EH (cell line): ENCODE measurements around the gene TNS3.
"Not testable (repeated sequence)": the region's sequence is repeated elsewhere in the genome, so short reads cannot be mapped to it uniquely, and the experiment has no call there.

ENCODE experiments used
- DNase-seq: peaks from one replicate; pipeline ENCODE4 v3.0.0-alpha.2; 2015; ENCODE audit warnings: low read depth

Gene TNS3

DNA sequence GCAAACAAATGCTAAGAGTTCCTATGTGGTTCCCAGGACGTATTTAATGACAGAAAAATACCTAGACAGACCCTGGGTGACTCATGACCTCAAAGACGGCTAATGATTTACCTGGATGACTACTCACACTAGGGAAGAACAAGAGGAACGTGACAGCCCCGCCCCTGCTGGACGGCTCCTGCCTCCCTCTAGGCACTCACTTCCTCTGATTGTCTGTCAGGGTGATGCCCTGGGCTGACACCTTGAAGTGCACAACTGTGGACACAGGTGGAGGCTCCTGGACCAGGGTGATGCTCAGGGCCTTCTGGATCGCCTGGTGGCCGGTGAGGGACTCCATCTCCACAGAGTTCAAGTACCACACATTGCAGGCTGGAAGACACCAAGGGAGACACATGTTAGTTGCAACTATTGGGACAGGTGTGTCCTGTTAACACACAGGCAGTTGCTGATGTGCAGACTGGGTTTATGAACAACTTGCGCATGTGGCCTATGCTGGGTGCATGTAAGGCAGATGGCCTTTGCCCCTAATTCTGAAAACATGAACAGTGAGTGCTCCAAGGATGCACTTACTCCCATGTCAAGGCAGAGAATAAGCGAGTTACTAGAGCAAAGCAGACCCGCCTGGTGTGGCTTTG, 298.3 kb downstream of the TNS3 start:
- DNase-seq = no peak

DNA sequence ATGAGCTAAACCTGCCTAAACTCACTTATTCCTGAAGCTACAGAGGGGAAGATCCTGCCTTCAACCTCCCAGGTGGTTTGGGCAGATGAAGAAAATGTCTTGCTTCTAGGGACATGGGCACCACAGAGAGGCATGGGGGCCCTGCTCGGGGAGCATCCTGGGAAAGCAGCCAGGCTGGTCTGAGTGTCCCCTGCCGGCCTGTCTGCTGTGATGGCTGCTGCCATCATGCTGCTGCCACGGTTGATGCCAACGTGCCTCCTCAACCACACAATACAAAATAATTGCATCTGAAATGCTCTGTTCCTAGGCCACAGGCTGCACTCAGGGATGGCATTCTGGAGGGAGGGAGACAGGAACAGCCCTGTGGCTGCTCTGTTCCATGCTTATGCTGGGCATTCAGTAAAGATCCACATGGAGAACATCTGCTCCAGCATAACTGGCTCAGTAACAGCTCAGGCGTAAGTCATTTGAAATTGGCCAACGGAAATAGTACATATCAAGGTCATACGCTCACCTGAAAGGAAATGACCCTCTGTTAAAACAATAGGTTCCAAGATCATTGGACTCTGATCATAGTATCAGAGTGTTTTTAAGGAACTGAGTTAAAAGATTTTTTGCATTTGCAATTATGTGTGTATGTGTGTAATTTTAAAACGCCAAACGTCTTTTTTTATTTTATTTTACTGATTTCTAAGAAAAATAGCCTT, 299.0 kb downstream of the TNS3 start:
- DNase-seq = no peak

DNA sequence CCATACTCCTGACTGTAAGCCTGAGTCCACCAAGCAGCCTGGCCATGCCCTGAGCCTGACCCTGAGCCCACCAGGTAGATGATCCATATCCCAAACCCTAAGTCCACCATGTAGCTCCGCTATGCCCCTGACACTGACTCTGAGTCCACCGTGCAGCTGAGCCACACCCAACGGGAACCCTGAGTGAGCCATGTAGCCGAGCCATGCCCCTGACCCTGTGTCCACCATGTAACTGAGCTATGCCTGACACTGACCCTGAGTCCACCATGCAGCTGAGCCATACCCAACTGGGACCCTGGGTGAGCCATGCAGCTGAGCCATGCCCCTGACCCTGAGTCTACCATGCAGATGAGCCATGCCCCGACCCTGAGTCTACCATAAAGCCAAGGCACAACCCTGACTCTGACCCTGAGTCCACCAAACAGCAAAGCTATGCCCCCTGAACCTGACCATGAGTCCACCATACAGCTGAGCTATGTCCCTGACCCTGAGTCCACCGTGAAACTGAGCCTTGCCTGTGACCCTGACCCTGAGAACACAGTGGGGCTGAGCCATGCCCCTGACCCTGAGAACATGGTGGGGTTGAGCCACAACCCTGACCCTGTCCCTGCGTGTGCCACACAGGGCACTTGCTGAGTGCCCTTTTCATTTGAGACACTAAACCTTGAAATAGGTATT, 299.8 kb downstream of the TNS3 start:
- DNase-seq = no peak

DNA sequence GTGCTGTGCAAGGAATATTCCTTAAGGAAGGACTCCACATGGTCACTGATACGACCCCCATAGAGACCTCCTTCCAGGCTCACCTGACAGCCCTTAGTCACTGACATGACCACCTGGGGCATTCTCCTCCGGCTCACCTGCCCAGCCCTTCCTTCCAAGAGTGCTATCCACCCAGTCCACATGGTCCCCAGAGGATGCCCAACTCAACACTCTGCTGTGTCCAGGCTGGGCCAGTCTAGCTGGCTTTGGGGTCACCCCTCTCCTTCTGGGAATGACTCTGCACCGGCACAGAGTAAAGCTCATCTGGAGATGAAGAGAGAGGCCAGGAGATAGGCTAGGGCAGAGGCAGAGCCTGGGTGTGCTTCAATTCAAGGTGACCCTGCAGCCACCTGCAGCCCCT, 300.8 kb downstream of the TNS3 start:
- DNase-seq = no peak

DNA sequence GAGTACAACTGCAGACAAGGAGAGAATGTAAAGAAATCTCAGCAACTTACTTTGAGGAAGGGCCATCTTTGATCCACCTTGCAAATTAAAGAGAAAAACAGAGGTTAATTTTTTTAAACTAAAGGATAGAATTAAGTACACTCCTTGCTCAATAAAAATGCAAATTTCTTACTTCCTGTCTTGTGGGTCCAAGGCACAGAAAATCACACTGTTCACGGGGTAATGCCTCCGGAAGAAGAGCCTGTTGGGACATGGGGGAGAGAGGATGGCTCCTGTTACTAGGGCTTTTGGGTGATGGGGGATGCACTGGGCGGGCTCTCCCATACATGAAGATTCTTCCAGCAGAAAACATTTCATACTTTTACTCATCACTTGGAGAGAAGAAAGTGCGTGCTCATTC, 301.8 kb downstream of the TNS3 start:
- no peak for DNase-seq

DNA sequence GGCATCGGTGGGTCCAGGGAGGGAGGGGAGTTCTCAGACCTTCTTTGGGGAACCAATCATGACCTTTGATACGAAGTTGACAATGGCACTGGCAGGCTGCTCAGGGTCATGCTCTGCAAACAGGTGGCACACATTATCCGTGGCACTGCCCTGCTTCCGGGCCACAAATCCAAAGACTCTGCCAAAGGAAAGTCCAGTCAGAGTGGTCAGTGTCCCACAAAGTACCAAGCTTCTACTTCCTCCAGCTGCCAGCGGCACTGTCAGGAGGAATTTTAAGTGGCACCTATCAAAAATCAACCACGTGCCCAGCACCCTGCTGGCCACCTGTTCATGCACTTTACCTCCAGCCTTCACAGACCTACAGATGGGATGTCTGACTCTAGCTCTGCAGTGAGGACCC, 303.9 kb downstream of the TNS3 start:
- DNase-seq = no peak

DNA sequence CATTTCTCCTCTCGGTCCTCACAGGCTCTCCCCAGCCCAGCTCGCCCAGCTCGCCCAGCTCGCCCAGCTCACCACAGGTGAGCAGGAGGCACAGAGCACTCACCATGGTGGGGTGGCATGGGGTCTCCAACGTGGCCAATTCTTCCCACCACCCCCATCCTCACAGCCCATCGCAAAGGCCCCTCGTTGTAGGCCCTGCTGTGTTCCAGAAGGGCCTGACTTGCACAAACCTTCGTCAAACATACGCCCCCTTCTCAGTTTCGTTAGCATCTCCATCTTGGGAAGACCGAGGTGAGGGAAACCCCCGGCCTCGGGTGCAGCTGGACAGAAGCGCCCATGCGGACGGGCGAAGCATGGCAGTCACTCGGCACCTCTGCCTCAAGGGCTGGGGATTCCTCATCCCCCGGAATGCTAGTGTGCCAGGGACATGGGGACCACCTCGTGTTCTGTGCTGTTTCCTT, 304.6 kb downstream of the TNS3 start:
- no peak for DNase-seq

DNA sequence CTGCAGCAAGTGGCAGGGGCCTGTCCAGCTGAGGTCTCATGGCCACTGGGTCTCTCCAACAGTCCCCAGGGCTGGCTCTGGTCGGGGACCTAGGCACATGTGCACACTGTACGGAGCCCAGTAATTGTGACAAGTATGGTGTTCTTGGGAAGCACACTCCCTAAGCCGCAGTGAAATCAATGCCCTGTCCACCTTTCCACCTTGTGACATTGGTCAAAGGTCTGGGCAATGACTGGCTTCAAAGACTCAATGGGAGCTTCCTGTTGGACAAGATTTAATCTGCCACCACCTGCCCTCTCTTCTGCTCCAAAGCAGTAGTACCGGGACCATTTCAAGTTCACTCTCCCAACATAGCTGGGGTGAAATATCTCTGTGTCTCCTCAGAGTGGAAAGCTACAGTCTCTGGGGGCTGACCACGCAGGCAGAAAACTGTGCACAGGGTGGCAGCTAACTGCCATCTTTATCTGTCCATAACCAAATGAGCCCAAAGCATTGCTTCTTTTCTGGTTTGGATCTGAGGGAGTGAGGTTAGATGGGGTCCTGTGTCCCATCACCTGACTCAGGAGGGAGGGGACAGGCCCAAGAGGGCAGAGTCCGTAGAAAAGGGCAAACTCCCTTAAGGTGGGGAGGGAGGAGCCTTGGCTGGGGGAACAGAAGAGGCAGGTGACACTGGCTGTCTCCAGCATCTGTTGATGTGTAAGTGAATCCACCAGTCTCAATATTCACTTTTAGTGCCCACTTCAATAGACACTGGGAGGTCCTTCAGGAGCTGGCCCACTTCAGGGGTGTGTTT, 307.7 kb downstream of the TNS3 start:
- DNase-seq = no peak

DNA sequence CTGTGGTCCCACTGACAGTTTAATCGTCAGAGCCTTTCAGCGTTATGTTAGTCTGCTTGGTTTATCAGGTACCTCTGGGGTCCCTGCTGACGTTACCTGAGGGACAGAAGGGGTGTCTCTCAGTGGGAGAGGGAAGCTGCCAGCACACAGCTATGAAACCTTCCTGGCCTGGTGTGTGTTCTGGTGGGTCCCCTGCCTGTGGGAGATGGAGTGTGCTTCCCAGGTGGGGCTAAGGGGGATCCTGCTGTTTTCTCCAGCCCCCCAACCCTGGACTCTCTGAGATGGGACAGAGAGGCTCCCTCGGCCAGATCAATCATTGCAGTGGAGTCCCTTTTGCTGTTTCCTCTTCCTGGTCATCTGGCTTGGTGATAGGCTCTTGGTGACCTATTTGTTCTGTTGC, 308.8 kb downstream of the TNS3 start:
- DNase-seq = no peak

DNA sequence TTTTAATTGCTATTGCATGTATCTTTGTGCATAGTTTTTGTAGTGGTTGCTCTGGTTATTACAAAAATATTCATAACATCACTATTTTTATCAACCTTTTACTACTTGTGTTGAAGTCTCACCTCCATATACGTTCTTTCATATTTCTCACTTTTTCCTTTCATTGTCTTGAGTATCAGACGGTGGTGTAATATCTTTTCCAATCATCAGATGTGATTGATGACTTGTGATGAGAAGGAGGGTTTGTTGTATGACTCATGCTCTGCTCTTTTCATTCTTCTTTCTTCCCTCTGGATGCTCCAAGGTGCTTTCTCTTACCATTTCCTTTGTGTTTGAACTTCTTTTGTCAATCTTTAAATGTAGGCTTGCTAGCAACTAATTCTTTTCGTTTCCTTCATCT, 310.2 kb downstream of the TNS3 start:
- no peak for DNase-seq

DNA sequence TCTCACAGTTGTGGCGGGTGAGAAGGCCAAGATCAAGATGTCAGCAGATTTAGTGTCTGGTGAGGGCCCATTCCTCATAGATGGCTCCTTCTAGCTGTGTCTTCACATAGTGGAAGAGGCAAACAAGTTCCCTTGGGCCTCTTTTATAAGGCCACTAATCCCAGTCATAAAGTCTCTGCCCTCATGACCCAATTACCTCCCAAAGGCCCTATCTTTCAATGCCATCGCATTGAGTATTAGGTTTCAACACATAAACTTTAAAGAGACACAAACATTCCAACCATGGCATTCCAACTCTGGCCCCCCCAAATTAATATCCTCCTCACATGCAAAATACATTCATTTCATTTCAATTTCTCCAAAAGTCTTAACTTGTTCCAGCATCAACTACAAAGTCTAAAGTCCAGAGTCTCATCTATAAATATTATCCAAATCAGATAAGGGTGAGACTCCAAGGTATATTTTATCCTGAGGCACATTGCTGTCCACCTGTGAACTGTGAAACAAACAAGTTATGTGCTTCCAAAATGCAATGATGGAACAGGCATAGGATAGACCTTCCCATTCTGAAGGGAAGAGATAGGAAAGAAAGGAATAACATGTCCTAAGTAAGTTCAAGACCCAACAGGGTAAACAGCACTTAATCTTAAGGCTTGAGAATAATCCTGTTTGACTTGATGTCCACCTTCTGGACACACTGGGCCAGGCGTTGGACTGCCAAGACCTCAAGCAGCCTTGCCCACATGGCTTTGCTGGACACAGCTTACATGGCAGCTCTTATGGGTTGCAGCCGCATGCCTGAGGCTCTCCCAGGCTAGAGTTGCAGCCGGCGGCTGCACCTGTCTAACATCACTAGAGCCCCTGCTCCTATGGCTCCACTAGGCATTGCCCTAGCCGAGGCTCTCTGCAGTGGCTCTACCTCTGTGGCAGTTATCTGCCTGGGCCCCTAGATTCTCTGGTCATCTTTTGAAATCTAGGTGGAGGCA, 312.8 kb downstream of the TNS3 start:
- no peak for DNase-seq

DNA sequence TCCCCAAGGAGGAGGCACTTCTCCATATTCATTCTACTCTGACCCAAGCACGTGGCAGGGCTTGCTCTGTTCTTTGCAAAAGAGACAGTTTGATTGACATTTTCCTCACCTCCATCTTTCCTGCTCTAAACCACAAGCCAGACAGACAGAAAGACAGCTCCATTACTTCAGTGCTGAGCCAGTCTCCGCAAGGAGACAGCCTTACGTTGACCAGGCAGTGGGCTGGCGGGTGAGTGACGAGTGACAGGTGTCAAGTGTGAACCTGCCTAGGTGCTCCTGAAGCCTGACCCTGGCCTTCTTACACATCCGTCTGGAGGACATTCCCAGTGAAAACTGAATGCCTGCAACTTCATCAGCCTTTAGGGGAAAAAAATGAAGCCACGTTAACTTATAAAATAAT, 314.6 kb downstream of the TNS3 start:
- DNase-seq = no peak

DNA sequence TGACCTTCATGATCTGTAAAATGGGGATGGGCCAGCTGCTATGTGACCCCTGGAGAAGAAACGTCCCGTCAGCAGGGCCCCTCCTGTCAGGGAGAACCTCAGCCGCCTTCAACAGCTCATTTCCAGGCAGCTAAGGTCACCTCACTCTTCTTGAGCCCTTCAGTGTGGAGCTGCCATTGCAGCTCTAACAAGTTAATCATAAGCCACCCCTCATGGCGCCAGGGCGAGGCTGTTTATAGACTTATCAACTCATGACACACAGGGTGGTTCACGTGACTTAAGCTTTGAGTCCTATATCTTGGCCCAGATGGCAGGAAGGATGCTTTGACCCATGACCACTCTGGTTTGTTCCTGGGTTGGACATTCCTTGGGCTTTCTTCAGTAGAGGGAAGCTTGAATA, 315.1 kb downstream of the TNS3 start:
- DNase-seq = peak; percentile 27

DNA sequence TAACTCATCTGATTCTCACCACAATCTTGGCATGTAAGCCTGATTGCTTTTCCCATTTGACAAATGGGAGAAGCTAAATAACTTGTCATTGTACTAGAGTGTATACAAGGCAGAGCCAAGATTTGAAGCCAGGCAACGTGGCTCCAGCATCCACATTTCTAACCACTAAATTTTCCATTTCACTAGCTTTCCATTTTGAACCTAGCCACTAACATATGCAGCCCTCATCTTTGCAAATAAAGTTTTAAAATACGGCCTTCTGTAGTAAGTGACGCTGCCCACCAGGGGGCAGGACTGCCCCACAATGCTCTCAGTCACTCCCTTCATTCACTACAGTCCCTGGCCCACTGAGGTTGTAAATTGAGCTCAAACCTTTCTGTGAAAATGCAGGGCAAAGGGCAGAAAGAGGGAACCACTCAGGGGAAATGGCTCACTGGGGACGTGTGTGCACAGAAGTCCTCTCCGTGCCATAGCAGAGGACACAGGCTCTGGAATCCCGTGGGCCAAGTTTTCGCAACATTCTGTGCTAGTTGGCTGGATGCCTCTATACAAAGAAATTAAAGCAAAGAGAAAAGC, 315.7 kb downstream of the TNS3 start:
- DNase-seq = peak; percentile 80

DNA sequence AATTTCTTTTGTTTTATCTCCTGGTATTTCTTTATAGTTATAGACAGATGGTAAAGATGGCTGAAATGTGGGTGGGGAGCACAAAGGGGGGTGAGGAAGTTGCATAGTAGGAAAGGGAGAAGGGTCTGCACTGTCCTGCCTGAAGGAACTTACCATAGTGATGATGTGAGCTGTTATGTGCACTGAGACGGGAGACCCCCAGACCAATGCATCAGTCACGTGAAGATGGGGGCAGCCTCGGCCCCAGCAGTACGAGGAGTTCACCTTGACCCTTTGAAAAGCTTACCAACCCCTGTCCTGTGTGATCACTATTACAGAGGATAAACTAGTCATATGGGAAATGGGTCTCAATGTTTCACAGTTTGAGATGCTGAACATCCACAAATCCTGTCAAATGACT, 316.3 kb downstream of the TNS3 start:
- no peak for DNase-seq

DNA sequence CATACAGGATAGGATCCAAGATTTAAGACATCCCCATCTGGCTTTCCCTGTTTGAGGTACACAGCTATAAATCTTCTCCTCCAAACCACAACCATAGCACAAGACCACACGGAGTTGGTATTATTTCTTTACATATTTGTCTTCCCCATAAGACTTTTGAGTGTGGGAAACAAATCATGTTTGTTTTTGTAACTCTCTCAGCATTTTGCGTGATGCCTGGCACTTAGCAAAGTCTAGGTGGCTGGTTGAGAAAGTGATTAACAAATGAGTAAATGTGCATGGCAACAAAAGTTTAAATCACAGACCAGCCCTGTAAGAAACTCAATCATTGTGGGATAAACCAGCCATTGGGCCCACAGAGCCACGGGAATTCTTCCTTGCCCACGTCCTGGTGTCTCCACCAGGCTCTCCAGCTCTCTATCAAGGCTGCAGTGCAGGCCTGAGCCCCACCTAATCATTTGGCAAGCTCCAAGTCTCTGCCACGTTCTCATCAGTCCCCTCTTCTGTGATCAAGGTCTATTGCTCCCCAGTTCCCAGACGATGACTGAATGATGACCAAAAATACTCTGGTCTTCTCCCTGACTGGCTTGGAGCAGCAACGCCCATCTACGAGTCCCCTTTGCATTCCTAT, 317.8 kb downstream of the TNS3 start:
- peak; percentile 31 for DNase-seq

DNA sequence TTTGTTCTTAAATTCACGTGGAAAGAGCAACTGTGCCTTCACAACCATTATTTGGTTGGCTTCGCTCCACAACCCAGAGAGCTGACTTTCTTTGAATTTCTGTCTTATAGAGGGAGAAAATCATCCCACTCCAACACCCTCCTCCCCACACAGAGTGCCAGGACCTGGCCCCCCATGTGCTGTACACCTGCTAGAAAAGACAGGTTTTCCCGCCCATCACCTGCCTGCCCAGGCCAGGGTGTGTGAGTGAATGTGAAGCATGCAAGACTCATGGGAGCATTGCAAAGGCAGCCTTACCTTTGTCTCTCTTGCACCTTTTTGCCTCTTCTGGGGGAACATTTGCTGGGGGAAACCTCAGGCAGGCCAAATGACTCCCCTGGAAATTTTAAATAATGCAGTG, 319.0 kb downstream of the TNS3 start:
- DNase-seq = no peak

DNA sequence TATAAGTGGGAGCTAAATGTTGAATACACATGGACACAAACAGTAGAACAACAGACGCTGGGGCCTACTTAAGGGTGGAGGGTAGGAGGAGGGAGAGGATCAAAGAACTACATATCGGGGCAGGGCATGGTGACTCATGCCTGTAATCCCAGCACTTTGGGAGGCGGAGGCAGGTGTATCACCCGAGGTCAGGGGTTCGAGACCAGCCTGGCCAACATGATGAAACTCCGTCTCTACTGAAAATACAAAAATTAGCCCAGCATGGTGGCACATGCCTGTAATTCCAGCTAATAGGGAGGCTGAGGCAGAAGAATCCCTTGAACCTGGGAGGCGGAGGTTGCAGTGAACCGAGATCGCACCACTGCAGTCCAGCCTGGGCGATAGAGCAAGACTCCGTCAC, 319.8 kb downstream of the TNS3 start:
- DNase-seq = not testable (repeated sequence)

DNA sequence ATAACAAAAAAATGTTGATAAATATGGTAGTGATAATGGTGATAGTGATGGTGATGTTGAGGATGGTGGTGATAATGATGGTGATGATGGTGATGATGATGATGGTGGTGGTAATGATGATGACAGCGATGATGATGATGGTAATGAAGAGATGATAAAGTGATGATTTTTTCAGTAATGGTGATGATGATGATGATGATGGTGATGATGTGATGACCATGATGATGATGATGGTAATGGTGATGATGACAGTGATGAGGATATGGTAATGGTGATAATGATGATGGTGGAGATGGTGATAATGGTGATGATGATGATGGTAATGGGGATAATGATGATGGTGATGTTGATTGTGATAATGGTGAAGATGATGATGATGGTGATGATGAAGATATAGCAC, 321.6 kb downstream of the TNS3 start:
- no peak for DNase-seq

DNA sequence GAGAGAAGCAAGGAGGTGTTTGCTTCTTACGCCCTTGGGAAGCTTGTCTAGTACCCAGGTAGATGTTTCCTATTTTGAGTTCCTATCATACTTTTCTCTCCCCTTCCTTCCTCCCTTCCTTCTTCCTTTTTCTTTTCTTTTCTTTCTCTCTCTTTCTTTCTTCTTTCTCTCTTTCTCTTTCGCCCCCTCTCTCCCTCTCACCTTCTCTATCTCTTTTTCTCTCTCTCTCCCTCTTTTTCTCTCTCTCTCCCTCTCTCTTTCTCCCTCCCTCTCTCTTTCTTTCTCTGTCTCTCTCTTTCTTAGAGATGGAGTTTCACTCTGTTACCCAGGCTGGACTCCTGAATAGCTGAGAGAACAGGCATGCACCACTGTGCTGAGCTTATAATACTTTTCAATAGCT, 322.2 kb downstream of the TNS3 start:
- DNase-seq = no peak

DNA sequence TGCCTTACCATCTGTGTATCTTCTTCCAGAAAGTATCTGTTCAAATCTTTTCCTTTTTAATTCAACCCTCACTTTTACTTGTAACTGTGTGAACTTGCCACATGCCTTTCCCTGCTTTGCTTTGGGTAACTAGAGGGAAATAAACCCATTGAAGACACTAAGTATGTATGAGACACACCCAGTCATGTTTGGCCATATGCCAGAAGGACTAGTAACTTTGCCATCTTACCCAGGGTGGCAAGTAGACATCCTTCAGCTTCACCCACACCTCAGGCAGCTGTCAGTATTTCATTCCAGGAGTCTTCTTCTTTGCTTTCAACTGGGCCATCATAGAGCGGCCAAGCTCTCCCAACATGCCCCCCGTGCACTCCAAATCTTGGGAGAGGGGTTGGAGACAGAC, 323.1 kb downstream of the TNS3 start:
- no peak for DNase-seq
